A172 (cell line): Measurements from ENCODE around the gene SLC8A2. TPM values are rescaled to one million over a fixed set of nuclear protein-coding genes. Genes with fewer than 3 reads are reported as not detected.
A peak's percentile ranks its signal among the peaks of the same experiment; 100 is the strongest.

Experiments
- DNase-seq: peaks from one replicate; pipeline ENCODE4 v3.0.0-alpha.2; 2015; ENCODE audit warnings: low spot score
- total RNA-seq: library from RNA; depleted of rRNA; stranded (reverse); fragments of >200 nt; shearing (Covaris generic); gene quantifications from 2 replicates; pipeline ENCODE4 v1.2.3, GENCODE V29; 2014; rRNA removed

Gene SLC8A2, protein sequence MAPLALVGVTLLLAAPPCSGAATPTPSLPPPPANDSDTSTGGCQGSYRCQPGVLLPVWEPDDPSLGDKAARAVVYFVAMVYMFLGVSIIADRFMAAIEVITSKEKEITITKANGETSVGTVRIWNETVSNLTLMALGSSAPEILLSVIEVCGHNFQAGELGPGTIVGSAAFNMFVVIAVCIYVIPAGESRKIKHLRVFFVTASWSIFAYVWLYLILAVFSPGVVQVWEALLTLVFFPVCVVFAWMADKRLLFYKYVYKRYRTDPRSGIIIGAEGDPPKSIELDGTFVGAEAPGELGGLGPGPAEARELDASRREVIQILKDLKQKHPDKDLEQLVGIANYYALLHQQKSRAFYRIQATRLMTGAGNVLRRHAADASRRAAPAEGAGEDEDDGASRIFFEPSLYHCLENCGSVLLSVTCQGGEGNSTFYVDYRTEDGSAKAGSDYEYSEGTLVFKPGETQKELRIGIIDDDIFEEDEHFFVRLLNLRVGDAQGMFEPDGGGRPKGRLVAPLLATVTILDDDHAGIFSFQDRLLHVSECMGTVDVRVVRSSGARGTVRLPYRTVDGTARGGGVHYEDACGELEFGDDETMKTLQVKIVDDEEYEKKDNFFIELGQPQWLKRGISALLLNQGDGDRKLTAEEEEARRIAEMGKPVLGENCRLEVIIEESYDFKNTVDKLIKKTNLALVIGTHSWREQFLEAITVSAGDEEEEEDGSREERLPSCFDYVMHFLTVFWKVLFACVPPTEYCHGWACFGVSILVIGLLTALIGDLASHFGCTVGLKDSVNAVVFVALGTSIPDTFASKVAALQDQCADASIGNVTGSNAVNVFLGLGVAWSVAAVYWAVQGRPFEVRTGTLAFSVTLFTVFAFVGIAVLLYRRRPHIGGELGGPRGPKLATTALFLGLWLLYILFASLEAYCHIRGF
- not detected in 2 replicates for total RNA-seq

DNA sequence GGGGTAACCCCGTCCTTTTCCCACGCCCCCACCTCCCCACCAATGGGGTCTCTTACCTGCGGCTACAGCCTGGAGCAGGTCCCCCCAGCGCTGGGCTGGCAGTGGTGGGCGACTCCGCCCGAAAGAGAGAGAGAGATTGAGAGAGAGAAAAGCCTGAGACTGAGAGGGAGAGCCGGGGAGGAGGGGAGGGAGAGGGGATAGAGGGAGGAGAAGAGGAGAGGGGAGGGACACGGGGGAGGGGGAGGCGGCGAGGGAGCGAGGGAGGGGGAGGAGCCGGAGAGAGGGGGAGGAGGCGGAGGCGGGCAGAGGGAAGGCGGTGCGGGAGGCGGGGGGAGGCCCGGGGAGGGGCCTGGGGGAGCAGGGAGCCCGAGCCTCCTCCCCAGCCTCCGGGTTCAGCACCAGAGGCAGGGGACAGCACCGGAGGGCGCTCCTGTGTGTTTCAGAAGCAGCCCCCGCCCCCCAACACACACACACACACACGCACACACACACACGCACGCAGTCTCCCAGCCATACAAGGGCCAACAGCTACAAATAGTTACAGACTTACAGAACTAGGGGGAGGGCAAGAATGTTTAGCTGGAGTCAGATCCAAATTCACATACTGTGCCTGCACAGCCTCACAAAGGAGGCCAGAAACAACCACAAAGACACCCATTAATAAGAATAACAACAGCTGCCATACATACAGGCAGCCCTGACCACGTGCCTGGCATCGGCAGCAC is at the start of gene SLC8A2:
TSS of gene SLC8A2 (minus strand) at position 161 of the 725 bp plus-strand sequence. CDS start 5,490 bp downstream, outside the sequence.
- DNase-seq: peak; percentile 30

DNA sequence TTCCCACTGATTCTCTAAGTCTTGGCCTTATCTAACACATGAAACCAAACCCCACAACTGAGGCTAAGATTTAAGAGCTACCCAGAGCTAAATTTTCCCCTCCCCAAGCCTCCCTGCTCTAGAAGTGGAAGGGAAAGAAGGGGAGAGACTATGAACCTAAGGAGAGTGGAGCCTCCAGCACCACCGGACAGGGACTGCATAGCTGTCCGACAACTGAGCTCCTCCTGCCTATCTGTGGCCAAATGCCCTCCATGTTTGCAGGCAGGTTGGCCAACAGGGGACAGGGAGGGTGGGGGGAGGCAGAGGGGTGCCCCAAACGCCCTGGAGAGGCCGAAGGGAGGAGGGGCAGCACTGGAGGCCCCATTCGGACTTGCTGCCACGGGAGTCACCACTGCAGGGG is 49.1 kb upstream of the SLC8A2 start:
- DNase-seq: no peak

DNA sequence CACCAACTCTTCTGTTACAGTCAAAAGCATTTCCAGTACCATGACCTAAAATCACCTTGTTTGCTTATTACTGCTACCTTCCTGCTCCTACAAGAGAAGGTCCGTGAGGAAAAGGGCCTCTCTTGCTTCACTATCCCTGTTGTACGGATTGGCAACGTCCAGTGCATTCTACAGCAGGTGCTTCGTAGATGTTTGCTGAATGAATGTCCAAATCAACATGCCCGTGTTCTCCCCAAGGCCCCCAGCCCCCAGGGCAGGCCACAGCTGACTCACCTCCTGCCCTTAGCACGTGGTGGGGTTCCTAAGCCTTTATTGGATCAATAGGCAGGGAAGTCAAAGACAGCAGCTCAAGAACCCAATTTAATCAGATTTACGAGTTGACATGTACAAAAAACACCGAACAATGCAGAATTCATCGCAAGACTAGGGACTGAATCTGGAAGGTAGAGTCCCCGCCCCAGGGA is 48.7 kb upstream of the SLC8A2 start:
- no peak for DNase-seq

DNA sequence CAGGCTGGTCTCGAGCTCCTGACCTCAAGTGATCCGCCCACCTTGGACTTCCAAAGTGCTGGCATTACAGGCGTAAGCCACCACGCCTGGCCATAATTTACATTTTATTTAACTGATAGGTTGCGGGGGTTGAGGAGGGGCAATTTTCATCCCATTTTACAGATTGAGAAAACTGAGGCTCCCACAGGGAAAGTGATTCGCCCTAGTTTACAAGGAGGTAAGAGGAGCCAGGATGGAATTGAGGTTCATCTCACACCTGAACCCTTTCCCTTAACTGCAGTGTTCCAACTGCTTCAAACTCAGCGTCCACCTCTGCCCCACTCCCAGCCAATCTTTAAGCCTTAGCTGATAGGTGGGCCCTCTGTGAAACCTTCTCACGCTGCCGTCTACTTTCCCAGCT is 47.2 kb upstream of the SLC8A2 start:
- no peak for DNase-seq

DNA sequence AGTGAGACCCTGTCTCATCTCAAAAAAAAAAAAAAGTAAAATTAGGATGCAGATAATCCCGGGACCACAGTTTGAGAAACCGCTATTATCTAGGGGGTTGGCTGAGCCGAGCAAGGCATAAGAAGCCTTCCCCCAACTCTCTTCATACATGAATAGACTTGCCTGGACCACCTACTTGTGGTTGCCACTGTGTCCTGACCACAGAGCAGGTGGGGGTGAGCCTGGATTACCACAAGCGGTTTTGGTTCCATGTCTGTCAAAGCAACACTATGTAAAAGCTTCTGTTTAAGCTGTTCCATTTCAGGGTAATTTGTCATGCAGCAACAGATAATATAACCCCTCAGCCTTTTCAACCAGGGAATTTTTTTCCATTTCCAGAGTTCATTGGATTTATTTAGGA is 46.4 kb upstream of the SLC8A2 start:
- no peak for DNase-seq

DNA sequence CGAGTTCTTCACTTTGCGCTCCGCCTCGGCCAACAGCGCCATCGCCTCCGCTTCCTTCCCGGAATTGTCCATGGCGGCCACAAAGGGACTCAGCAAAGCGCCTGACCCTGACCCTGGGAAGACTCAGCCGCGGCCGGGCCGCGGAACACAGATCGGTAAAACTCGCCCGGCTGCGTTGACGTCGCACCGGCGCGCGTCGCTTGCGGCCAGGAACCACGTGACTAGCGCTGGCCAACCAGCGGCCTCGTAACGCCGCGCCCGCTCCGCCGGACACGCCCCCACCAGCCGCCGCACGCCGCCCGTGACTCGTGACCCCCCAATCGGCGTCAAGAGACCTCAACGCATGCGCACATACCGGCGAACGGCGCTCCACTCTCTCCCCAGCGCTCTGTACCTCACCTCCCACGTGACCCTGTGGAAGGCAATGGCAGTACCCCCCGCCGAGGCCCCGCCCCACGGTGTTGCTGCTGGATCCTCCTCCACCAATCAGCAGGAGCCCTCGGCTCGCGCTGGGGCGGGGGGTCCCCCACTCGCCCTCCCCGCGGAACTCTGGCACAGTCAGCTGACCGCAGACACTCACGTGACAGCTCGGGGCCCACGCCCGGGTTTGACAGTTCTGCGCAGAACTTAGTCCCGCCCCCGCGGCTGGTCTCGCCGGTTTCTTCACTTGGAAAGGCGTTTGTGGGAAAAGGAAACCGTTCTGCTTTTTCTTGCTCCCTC is 43.3 kb upstream of the SLC8A2 start, which contains the start of gene NAPA:
TSS of gene NAPA (minus strand) at position 195 of the 720 bp plus-strand sequence. CDS start at position 72, 123 bp downstream.
- DNase-seq: peak; percentile 97

DNA sequence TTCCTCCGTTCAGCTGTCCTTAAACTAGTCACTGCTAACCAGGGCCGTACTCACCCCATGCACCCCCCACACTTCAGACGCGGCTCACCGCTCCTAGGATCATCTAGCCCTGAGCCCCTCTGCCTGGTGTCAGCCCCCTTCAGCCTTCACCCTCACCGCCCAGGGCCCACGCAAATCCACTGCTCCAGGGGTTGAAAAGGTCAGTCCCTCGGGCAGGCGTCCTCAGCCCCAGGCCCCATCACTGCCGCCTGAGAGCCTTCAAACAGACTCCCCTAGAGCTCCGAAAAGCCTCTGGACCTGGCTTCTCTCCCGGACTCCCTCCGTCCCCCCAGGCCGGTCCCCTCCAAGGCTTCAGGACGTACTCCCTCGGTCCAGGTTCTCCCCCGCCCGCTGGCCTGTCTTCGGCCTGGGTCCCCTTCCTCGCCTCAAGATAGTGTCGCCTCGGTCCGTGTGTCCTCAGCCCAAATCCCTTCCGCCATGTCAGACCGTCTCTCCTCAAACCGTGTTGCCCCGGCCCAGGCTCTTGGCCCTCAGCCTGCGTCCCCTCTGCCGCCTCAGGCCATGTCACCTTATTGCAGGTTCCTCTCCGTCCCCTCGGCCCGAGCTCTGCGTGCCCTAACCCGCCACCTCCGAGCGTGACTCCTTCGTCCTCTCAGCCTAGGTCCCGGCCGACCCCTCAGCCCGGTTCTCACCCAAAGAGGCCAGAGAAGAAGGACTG is 42.6 kb upstream of the SLC8A2 start:
- DNase-seq: no peak

DNA sequence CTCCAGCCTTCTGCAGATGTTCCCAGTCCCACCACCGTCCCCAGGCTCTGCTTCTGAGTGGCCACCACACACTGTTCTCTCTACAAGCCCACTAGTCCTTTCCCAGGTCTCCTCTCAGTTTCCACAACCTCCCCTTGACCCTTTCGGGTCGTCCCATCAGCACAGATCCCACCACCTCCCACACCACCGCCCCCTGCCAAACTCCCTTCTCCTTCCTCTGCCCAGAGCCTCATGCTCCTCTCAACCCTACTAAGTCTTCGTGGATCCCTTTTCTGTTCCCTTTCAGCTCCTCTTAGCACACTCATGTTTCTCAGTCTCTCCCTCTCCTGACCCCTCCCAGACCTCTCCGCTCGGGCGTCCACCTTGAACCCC is 41.2 kb upstream of the SLC8A2 start:
- no peak for DNase-seq

DNA sequence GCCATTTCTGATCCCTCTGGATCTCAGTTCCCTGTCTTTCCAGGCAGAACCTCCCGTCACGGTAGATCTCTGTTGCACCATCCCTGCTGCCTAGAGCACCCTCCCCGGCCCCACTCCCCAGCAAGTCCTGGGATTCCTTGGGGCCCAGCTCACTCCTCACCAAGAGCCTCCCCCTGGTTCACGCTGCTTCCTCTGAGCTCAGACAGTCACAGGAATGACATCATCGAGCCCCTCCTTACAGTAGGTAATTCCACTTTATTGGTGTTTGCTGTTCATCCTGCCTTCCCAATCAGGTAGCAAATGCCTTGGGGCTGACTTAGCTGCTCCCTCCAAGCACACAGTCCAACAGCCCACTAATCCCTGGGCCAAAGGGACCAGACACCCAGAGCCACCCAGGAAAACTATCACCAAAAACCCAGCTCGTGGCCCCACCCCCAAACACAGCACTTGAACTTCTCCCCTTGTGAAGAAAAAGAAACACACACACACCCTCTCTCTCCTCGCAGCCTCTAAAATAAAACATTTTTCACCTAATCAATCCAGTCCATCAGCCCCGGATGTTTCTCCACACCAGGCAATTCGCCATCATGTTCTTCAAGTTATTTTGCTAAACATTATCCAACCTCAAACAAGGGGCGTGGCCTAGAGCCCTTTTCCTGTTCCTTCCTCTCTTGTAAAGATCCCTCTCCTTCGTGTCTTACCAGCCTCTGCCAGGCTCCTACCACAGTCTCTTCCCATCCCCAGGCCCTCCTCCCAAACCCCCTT is 40.7 kb upstream of the SLC8A2 start:
- DNase-seq: no peak

DNA sequence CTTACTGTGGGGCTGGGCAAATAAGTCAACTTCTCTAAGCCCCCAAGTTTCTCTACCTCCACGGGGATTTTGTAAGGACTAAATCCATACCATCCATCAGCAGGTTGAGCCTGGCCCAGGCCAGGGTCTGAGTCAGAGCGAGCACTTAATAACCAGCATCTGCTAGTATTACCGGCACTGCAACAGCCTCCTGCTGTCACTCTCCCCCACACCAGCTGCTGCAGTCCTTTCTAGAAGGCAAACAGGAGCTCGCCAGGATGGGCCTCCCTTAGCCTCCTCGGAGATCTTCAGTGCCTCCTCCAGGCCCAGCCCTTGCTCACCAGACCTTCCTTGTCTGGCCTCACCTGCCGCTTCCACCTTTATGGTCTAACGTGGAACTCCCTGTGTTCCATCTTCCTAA is 40.0 kb upstream of the SLC8A2 start:
- DNase-seq: no peak

DNA sequence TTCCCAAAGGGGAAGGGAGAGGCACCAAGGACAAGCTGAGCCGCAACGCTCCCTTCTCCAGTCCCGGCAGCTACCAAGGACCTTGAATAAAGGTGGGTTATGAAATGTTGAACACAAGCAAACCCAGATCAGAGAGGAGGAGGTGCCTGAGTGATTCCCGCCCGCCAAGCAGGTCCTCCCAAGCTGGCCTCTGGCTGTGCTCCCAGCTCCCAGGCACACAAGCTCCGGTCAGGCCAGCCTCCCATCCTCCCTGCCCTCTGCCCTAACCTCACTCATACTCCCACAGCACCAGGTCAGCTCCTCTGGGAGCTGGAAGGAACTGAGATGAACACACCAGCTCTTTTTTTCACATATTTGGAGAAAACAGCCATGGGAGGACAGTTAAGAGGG is 39.4 kb upstream of the SLC8A2 start:
- no peak for DNase-seq

DNA sequence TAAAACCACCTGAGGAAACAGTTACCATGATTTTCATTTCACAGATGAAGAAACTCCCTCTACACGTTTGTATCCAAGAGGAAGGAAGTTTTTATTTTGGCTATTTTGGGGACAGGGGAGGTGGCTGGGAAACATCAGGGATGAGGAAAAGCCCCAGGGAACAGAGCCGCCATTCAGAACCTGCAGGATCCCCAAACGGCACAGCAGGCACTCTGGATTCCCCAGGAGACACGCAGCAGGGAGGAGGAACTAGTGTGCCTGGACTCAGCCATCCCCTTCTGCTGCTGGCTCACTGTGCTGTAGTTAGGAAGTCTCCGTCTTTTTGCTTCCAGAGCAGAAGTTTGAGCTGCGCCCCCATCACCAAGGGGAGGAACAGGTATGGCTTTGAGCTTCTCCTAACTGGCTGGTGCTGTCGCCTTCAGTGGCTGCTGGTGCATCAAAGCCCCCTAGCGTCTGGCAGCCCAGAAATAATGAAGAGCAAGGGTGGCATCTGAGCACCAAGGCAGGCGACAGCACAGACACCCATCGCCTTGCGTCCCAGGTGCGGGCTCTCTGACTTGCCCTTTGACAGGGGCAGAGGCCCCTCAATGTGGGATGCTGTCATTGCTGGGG is 38.9 kb upstream of the SLC8A2 start:
- no peak for DNase-seq

DNA sequence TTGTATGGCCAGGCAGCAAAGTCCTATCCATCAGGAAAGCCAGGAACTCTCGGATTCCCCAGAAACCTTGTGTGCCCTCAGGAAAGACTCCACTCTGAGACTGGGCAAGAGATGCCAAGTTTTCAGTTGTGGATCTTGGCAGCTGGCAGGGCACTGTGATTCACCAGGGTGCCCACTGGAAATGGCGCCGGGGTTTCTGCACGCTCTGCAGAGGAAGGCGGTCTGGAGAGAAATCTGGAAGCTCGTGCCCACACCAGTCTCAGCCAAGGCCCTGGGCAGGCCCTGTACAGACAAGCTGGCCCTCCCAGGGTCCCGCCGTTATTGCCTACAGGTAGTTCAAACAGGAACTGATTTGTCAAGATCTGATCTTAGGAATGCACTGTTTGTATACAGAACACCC is 38.3 kb upstream of the SLC8A2 start:
- no peak for DNase-seq

DNA sequence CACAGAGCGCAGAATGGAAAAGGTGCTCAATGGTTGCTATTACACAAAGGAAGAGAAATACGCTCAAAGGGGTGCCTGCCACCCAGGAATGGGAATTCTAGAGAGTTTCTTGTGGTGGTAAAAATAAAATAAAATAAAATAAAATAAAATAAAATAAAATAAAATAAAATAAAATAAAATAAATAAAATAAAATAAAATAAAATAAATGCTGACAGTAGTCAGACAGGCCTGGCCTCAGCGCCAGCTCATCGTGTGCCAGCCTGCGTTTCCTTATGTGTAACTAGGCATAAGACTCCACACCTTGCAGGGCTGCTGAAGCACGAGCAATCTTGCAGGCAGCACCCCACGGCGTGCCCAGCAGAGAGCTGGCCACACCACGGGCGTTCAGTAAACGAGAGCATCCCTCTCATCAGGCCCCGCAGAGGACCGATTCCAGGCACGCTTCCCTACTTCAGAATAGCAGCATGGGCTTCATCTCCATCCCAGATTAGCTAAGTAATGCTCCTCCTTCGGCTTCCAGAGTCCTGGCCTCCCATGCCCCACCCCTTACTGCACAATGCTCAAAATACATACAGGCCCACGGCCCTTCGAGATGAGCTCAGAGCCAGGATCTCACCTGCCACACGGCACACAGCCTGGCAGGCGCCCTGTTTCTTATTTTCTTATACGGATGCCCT is 37.6 kb upstream of the SLC8A2 start:
- DNase-seq: no peak

DNA sequence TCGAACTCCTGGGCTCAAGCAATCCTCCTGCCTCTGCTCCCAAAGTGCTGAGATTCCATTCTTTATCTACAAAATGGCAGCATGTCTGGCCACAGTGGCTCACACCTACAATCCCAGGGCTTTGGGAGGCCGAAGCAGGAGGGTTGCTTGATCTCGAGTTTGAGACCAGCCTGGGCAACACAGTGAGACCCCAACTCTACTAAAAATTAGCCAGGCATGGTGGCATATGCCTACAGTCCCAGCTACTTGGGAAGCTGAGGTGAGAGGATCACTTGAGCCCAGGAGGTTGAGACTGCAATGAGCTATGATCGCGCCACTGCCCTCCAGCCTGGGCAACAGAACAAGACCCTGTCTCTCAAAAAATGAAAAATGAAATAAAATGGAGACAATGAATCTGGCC is 37.0 kb upstream of the SLC8A2 start:
- no peak for DNase-seq

DNA sequence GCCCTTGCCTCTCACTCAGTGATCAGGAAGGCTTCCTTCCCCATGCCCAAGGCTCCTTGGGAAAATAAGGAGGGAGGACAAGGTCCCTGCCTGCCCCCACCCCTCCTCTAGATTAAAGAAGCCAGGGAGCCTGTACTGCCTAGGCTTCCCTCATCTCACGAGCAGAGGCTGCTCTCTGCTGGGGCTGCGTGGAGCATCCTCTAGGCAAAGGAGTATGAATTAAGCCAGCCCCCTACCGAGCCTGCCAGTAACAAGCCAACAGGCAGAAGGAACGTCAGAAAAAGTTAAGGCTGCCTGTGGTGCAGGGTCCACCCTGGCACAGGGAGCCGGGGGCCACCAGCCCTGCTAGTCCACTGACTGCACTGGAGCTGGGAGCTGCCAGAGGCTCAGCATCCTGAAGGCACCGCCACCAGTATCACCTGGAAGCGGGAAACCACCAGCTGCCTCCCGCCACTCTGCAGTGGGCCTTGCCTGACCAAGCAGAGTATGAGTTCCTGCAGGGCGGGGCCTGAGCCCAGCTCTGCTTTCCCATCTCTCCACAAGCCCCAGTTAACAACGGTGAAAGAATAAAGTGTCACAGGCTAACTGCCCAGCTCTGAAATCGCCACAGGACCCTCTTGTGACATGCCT is 36.3 kb upstream of the SLC8A2 start:
- no peak for DNase-seq

DNA sequence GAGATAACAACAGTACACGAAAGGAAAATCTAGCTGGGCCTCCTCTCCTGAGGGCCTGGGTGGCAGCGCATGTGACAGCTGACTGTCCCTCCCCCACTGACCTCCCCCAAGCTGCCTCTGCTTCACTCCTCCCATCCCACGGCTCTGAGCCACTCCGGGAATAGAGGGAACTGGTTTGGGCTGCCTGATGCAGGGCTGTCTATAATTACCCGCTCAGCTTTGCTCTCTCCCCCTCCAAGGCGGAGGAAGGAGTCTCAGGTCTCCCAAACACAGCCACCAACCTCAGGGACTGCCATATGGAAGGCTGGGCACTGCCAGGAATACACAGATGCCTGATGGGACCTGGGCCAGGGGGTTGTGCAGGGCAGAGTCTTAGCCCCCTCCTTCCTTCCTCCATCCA is 35.3 kb upstream of the SLC8A2 start:
- DNase-seq: no peak

DNA sequence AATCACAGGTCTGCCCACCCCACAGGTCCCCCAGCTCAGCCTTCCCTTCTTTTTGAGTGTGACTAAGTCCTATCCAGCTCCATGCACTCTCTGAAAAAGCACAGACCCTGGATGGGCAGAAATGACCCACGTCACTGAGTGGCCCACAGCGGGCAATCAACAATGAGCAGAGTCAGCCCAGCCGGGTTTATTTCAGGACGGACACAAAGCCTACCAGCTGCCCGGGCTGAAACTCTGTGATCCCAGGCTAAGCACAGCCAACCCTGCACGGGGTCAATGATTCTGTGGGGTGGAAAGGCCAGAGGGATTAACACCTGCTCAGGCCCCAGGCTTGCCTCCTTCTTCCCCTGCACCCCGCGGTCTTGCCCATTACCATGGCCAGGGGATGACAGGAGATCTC is 34.8 kb upstream of the SLC8A2 start:
- DNase-seq: no peak
